Prostate gland (tissue), 2 donors: ENCODE data around the gene PHLPP1.

Source experiments
- CTCF ChIP-seq, 4 experiments: fragments of 200-600 bp in 2 of 4; fragments of 450-650 bp in 2 of 4; sonication (generic) in 2 of 4; IDR thresholded peaks; 1 replicate in 3 of 4; 2 replicates in 1 of 4; pipeline ENCODE4 v1.5.1; 2016 to 2019; ENCODE audit warnings: antibody characterized with exemption in 4 of 4, mild to moderate bottlenecking in 2 of 4, moderate library complexity in 2 of 4
- POLR2A ChIP-seq: fragments of 450-650 bp; IDR thresholded peaks from one replicate; pipeline ENCODE4 v1.6.1; 2016; ENCODE audit warnings: antibody characterized with exemption, mild to moderate bottlenecking
- POLR2AphosphoS5 ChIP-seq: sonication (generic); formaldehyde crosslinking; IDR thresholded peaks from one replicate; pipeline ENCODE4 v1.6.1; 2017; ENCODE audit warnings: antibody characterized with exemption

DNA sequence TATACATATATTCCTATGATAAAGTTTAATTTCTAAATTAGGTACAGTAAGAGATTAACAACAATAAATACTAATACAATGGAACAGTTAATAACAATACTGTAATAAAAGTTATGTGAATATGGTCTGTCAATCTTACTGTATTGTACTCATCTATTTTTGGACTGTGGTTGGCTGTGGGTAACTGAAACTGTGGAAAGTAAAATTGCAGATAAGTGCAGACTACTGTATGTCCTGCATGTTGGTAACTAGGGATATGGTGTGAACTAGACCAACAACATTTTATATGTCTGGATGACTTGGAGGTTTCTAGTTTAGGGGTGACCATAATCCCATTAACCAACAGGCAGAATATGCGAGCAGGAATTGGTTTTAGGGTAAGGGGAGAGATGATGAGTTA is 23.3 kb downstream of the PHLPP1 start:
- no peak for TF ChIP-seq CTCF (IDR thresholded peaks at IDR 0.05)
- no peak for TF ChIP-seq POLR2A
- TF ChIP-seq POLR2AphosphoS5 = no peak
